IPS DF 6.9 (cell line): ENCODE results near the gene LETM1.

ENCODE experiments used
- DNase-seq: peaks from one replicate; pipeline ENCODE4 v3.0.0-alpha.2; 2013; ENCODE audit warnings: low read depth, low spot score
- H3K27ac ChIP-seq: one replicate; pipeline ENCODE4 v1.5.1; 2013; ENCODE audit warnings: low read length, control low read depth
- H3K27me3 ChIP-seq: 2 replicates; pipeline ENCODE4 v1.6.1; 2013; ENCODE audit warnings: mild to moderate bottlenecking, low read length; ENCODE audit not compliant: control insufficient read depth, insufficient read depth
- H3K36me3 ChIP-seq: 2 replicates; pipeline ENCODE4 v1.6.1; 2013; ENCODE audit warnings: low read length; ENCODE audit not compliant: control insufficient read depth, insufficient read depth
- H3K4me1 ChIP-seq: 2 replicates; pipeline ENCODE4 v1.6.1; 2013; ENCODE audit warnings: low read length; ENCODE audit not compliant: control insufficient read depth, insufficient read depth
- H3K4me3 ChIP-seq: 2 replicates; pipeline ENCODE4 v1.5.1; 2013; ENCODE audit warnings: mild to moderate bottlenecking, low read length
- H3K9me3 ChIP-seq: 2 replicates; pipeline ENCODE4 v1.6.1; 2013; ENCODE audit warnings: low read length, inconsistent platforms; ENCODE audit not compliant: control insufficient read depth, insufficient read depth
- WGBS: extraction: QIAGEN DNeasy Blood & Tissue Kit; methylation state at CpG from one replicate; pipeline ENCODE4 v1.1.7; 2013; ENCODE audit warnings: mixed read lengths, missing lambda C conversion rate; ENCODE audit not compliant: insufficient read length, insufficient coverage; 5-methylcytosine and 5-hydroxymethylcytosine counted together

Gene LETM1

DNA sequence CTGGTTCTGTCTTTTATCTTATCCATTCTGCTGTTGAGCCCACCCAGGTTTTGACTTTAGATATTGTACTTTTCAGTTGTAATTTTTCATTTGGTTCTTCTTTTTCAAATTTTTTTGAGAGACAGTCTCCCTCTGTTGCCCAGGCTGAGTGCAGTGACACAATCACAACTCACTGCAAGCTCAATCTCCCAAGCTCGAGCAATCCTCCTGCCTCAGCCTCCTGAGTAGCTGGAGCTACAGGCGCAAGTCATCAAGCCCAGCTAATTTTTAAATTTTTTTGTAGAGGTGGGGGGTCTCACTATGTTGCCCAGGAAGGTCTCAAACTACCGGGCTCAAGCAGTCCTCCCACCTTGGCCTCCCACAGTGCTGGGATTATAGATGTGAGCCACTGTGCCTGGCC, 25.7 kb downstream of the LETM1 start:
- no peaks in the 10 kb centered on the region for H3K27me3 ChIP-seq
- no peaks in the 10 kb centered on the region for H3K9me3 ChIP-seq
- H3K27ac ChIP-seq, result no peak overlapping the region
- H3K36me3 ChIP-seq, result peaks cover 10% of the 10 kb centered on the region
- WGBS, result no CpG with 5 or more reads among the region's 3 CpGs
- H3K4me3 ChIP-seq, result no peak overlapping the region
- no peak for DNase-seq
- H3K4me1 ChIP-seq, result 0 out of 2 replicates have a peak, but pooled peaks cover 2% of the 10 kb centered on the region

DNA sequence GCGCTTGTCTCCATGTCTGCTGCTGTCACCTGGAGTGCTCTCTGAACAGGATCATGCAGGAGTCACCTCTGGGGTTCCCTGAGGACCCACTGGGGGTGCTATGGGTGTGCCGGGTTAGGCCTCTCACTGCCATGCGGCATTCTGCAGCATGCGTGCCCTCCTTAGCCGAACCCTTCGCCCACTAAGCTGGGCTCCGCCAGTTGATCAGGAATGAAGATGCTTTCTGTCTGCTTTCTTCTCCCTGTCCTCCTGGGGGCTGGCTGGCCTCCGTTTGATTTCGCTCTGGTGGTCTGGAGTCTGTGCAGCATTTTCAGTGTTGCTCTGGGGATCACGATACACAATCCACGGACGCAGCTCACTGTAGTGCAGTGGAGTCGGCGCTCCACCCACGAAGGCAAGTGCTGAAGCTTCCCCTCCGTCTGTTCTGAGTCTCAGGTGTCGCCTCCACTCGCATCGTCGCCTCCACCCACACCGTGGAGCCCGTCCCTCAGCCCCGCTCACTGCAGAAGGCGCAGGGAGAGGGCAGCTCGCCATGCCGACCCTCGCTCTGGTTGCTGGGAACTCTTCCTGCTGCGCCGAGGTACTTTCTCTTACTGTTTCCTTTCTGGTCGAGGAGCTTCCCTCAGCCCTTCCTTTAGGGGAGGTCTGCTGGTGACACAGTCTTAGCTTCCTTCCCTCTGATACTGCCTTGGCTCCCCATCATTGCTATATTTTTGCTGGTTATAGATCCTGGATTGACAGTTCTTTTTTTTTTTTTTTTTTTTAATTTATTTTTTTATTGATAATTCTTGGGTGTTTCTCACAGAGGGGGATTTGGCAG, 29.2 kb downstream of the LETM1 start:
- DNase-seq, result no peak
- Histone ChIP-seq H3K9me3 (no peaks in the 10 kb centered on the region), H3K27me3 (no peaks in the 10 kb centered on the region), H3K4me3 (no peak overlapping the region), H3K4me1 (peaks cover 2% of the 10 kb centered on the region; the same call in 1 of the 2 replicates), H3K27ac (no peak overlapping the region), H3K36me3 (peaks cover 25% of the 10 kb centered on the region)
- no CpG with 5 or more reads among the region's 30 CpGs for WGBS

DNA sequence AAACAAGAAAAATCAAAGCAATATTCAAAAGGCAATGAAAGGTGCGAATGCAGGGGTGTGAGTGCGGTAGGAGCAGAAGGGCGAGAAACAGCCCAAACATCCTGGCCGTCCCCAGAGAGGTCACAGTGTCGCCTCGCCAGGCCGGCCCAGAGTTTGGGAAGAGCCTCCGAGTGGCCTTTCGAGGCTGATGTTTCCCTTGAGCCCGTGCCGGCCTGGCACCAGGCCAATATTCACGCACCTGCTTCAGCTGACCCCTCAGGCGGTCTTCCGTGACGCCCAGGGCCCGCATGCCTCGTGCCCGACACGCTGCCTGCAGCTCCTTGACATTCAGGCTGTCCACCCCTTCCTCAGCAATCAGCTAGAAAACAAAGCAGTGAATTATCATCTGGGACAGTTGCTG, 30.6 kb downstream of the LETM1 start:
- peaks cover 2% of the 10 kb centered on the region; the same call in 1 of the 2 replicates for H3K4me1 ChIP-seq
- WGBS, result no CpG with 5 or more reads among the region's 19 CpGs
- no peaks in the 10 kb centered on the region for H3K9me3 ChIP-seq
- no peak for DNase-seq
- no peak overlapping the region for H3K4me3 ChIP-seq
- peaks cover 20% of the 10 kb centered on the region for H3K36me3 ChIP-seq
- no peak overlapping the region for H3K27ac ChIP-seq
- H3K27me3 ChIP-seq, result no peaks in the 10 kb centered on the region

DNA sequence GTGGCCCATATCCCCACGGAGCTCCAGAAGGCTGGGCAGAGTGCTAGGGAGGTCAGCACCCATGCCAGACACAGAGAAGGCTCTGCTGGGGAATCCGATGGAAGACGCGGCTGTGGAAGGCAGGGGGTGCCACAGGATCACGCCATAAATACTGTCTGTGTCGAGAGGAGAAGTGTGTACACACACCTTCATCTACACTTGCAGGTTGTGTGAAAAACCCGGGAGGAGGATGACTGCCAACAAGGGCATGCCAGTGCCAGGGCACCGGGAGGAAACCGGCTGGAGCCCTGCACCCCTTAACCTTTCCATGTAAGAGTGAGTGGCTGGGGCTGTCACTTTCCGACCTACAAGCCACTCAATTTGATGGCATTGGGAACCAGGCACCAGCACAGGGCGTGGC, 31.2 kb downstream of the LETM1 start:
- no peak overlapping the region for H3K4me3 ChIP-seq
- no peaks in the 10 kb centered on the region for H3K27me3 ChIP-seq
- no peaks in the 10 kb centered on the region for H3K9me3 ChIP-seq
- H3K27ac ChIP-seq, result no peak overlapping the region
- peaks cover 2% of the 10 kb centered on the region; the same call in 1 of the 2 replicates for H3K4me1 ChIP-seq
- WGBS, result no CpG with 5 or more reads among the region's 11 CpGs
- no peak for DNase-seq
- H3K36me3 ChIP-seq, result peaks cover 20% of the 10 kb centered on the region

DNA sequence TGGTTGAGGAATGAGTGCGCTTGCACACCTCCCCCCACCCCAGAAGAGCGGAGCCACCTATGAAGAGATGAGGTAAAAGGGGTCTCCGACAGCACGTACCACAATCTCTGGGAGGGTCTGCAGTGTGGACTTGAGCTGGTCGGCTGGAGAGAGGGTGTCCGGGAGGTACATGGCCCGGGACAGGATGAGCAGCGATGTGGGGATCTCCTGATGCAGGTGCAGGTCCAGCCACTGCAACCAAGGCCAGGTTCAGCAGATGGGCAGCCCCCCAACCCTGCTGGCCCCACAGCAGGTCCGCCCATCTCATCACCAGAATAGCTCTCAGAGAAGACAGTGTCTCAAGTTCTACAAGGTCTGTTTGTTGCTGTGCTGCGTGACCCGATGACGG, 32.4 kb downstream of the LETM1 start:
- H3K36me3 ChIP-seq, result peaks cover 20% of the 10 kb centered on the region
- no peak overlapping the region for H3K4me3 ChIP-seq
- H3K4me1 ChIP-seq, result no peaks in the 10 kb centered on the region; the same call in 1 of the 2 replicates
- H3K9me3 ChIP-seq, result no peaks in the 10 kb centered on the region
- H3K27ac ChIP-seq, result no peak overlapping the region
- no CpG with 5 or more reads among the region's 12 CpGs for WGBS
- no peaks in the 10 kb centered on the region for H3K27me3 ChIP-seq
- no peak for DNase-seq

DNA sequence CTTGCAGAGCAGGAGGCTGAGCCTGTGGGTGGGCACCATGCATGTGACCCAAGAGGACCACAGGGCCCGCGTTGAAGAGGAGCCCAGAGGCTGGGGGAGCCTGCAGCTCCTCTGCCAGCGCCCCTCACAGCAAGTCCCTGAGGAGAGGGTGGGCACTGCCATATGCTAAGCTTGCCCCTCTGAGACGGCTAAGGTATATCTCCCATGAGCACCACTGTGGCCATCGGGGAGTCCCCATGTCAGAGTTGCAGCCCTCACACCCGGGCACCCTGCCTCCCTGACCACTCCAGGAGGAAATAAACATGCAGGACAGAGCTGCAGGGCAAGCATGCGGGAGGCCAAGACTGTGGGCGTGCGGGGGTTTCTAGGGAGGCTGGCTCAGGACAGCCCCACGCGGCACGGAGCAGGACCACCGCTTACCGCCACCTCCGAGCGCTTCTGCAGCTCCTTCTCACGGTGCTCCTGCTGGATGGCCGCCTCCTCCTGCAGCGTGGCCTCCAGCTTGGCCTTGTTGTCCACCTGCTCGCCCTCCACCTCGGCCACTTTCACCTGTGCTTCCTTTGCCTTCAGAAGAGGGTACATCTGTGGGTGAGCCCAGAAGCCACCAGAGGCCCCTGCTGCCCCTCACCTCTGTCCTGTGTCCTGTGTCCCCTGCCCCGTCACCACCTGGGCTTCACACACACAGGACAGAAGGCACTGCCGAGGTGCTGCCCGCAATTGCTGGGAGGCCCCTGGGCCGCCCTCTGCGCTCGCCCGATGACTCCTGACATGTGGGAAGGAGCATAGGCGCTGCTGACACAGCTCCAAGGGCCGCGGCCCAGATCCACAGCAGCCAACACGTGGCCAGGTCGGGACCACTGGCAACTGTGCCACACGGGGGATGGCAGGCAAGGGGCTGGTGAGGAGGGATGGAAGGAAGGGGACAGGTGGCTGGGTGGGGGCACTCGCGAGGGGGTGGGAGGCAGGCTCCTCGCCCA, 33.1 kb downstream of the LETM1 start:
- Histone ChIP-seq H3K36me3 (peaks cover 20% of the 10 kb centered on the region), H3K9me3 (no peaks in the 10 kb centered on the region), H3K27me3 (no peaks in the 10 kb centered on the region), H3K4me3 (no peak overlapping the region), H3K4me1 (no peaks in the 10 kb centered on the region; the same call in 1 of the 2 replicates), H3K27ac (no peak overlapping the region)
- WGBS, result no CpG with 5 or more reads among the region's 37 CpGs
- no peak for DNase-seq

DNA sequence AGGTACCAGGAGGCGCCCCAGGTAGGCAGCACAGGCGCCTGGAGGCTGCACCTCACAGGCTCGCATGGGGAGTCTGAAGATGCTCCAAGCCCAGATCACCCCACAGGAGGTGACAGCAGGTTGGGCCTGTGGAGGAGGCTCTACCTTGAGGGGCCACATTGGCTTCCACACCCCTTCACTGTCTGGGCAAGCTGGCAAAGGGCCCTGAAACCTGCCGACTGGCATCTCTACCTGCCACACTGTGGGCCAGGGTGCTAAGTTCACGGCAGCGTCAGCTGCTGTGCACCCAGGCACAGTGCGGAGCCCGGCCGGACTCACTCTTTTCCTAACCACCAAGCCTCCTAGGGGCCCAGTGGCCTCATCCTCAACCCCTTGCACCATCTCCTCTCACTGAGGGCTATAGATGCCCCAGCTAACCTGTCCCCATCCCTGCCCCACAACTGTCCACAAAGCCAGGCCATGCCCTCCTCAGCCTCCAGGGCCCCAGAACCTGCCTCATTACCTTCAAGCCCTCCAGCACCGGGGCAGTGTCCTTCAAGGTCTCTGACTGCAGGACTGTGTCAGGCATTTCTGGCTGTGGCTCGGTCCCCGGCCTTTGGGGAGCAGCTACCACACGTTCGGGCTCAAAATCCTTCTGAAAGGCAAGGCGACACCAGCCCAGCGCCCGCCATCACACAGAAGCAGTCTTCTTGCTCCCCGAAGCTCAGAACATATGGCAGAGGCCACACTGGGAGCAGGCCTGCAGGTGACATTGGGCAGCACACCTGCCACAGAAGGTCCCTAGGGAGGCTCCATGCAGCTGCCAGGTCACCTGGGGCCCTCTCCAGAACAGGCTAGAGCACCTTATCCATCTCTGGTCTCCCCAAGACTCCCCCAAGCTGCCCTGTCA, 34.0 kb downstream of the LETM1 start:
- no peak overlapping the region for H3K4me3 ChIP-seq
- WGBS, result no CpG with 5 or more reads among the region's 18 CpGs
- peaks cover 20% of the 10 kb centered on the region for H3K36me3 ChIP-seq
- H3K9me3 ChIP-seq, result no peaks in the 10 kb centered on the region
- DNase-seq, result no peak
- no peaks in the 10 kb centered on the region for H3K27me3 ChIP-seq
- no peaks in the 10 kb centered on the region; the same call in 1 of the 2 replicates for H3K4me1 ChIP-seq
- no peak overlapping the region for H3K27ac ChIP-seq

DNA sequence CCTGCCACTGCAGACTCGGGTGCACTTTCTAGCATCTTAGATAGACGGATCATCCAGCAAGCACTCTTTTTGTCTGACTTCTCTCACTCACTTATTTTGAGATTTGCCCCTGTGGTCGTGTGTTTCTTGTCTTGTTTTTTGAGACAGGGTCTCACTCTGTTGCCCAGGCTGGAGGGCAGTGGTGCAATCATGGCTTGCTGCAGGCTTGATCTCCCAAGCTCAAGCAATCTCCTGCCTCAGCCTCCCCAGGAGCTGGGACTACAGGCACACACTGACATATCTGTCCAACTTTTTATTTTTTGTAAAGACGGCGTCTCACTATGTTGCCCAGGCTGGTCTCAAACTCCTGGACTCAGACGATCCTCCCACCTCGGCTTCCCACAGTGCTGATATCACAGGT, 36.1 kb downstream of the LETM1 start:
- Histone ChIP-seq H3K4me3 (no peak overlapping the region), H3K4me1 (no peaks in the 10 kb centered on the region; the same call in 1 of the 2 replicates), H3K36me3 (peaks cover 27% of the 10 kb centered on the region), H3K9me3 (no peaks in the 10 kb centered on the region), H3K27me3 (no peaks in the 10 kb centered on the region), H3K27ac (no peak overlapping the region)
- DNase-seq, result no peak
- no CpG with 5 or more reads among the region's 7 CpGs for WGBS

DNA sequence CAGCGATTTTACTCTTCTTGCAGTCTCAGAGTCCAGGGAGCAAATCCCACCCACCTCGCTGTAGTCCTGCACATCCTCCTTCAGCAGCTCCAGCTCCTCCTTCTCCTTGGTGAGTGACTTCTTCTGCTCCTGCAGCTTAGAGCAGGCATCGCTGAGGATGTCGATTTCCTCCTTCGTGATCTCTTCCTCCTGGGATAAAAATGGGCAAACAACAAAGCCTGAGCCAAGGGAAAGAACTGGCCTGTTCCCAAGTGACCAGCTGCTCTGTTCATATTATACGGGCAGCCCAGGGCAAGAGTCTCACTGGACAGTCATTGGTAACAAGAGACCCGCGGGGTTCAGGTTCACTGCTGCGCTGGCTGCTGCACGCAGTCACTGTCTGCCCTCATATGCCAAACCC, 36.7 kb downstream of the LETM1 start:
- no peak overlapping the region for H3K4me3 ChIP-seq
- no peaks in the 10 kb centered on the region for H3K9me3 ChIP-seq
- DNase-seq, result no peak
- no peak overlapping the region for H3K27ac ChIP-seq
- WGBS, result no CpG with 5 or more reads among the region's 10 CpGs
- H3K36me3 ChIP-seq, result peaks cover 28% of the 10 kb centered on the region
- H3K4me1 ChIP-seq, result no peaks in the 10 kb centered on the region
- no peaks in the 10 kb centered on the region for H3K27me3 ChIP-seq
